ENCODE data around the gene RBFOX1.

The RBFOX1 gene

DNA sequence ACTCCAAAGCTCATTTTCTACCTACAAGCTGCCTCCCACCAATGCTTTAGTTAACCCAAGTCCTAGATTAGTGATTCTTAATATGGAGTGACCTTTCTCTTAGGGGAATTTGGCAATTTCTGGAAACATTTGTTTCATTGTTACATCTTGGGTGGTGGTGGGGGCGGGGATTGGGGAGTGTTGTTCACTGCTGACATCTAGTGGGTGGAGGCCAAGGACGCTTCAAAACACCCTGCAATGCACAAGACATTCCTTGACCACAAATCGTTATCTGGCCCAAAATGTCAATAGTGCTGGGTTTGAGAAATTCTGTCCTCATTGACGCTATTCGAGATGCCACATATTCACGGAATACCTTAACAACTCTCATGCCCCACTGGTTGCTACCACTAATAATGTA is 282.9 kb downstream of the RBFOX1 start:
- no peak for DNase-seq

DNA sequence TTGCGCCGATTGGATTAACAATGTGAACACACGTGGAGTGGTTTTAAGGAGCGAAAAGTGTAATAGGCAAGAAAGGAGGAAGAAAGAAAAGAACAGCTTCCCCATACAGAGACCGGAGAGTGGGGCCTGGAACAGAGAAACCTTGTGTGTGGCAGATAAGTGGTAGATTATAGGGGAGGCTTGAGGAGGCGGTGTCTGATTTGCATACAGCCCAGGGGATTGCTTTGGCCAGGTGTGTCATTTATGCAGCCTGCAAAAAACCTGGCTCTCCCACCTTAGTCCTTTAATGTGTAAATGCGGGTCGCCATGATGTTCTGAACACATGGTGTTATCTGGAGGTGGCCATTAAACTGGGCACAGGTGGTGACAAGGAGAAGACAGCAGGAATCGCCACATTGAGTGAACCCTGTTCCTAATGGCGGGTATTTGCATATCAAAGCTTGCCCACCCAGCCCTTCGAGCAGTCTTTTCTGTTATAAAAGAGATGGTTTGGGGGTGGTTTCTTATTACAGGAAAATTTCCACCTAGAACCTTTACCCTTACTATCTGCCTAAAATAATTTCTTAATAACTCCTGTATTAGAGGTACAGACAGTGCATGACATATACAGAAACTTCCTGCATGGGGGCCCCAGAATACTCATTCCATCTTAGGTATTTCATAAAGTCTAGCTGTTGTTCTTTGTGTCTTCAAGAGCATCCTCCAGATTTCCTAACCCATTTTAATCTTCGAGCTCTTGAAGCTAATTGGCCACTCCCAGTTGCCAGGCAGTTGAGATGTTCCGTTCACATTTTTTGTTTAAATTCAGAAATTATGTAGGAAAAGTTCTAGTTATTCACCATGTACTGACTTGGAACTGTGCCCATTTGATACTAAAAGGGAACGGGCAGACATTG is 292.5 kb downstream of the RBFOX1 start:
- DNase-seq, result no peak

DNA sequence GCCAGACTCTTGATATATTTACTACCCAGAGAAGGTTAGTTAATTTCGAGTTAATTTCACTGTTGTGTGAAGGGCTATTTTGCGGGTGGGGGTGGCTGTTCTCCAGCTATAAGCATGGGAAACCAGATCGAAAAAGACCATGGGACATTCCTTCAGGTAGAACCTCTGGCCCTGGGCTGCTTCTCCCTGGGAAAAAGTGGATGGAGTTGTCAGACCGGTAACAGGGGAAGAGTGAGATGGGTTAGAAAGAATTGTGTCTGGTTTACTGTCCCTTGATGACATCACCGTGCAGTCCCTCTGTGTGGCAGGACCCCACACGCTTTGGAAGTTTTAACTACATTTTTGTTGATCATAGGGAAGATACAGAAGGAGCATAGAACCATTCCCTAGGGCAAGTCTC is 296.3 kb downstream of the RBFOX1 start:
- no peak for DNase-seq

DNA sequence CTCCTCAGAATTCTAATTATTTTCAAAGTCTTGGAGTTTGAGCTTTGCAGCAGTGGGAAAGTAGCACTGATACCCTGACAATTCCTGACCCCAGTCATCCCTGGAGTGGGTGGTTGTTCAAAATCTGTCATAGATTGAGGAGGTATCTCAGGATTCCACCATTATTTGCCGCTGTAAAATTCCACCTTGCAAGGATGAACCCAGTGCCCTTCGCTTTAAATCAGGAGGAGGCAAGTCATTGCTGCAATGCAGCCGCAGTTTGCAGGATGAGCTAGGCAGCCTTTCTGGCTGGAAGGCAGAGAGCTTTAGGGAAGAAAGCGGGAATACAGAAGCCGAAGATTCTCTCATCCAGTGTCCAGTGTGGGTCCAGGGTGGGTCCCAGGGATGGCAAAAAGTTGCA is 296.9 kb downstream of the RBFOX1 start:
- no peak for DNase-seq

DNA sequence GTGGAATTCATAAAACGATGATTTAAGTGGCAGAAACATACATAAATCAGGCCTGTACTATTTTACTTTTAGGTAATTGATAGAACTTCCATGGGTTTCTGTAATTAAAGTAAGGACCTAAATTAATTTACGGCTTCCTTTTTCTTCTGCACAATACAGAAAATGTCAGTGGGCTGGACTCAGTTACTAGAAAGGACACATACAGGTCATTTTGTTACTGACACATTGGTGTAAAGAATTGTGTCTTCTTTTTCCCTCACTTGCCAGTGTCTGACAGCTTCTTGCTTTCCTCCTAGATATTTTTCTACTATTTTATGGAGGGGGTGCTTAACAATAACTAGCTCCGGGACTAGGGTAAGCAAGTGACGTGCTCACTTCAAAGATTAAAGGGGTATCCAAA is 304.8 kb downstream of the RBFOX1 start:
- DNase-seq, result no peak

DNA sequence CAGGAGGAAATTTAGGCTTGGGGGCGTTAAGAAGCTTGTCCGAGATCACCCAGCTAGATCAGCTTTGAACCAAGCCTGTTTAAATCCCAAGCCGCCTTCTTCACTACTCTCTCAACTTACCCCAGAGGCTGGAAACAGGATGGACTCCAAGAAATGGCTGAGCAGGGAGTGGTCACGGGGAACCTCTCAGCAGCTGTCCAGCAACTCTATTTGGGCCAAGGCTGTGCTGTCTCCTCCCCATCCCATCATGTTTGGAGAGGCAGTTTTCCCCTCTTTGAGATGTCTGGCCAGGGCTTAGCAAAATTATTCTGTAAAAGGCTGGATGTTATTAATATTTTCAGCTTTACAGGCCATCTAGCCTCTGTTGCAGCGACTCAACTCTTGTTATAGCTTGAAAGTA is 305.7 kb downstream of the RBFOX1 start:
- no peak for DNase-seq

DNA sequence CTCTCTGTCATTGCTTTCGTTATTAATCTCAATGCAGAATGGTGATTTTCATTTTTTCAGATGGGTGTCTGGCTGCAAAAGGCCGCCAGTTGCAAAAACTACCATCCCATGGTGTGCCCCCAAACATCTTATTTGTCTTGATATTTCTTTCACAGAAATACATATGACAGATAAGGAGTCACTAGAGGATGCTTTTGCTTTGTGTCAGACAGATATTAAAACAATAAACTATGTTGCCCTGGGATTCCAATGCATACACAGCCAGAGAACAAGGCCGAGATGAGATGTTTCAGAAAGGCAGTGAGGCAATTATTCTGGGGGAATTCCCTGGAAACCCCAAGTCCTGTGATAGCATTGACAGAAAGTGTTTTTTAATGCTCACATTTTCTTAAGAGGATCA is 307.7 kb downstream of the RBFOX1 start:
- DNase-seq, result no peak

DNA sequence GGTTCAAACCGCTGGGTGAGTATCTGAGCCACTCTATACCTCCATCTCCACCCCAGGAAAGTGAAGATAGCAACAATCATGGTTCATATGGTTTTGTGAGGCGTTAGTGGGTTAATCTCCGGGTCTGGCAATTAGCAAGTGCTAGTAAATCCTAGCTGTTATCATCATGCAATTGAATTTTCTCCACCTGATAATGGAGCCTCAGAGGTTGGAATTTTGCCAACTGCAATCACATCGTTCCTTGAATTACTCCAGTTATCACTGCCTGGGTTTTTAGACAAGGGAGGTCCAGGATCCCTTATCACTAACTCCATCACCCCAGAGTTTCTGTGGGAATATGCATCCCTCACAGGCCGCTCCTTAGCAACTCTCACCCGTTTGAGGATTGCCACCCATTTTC is 311.5 kb downstream of the RBFOX1 start:
- no peak for DNase-seq

DNA sequence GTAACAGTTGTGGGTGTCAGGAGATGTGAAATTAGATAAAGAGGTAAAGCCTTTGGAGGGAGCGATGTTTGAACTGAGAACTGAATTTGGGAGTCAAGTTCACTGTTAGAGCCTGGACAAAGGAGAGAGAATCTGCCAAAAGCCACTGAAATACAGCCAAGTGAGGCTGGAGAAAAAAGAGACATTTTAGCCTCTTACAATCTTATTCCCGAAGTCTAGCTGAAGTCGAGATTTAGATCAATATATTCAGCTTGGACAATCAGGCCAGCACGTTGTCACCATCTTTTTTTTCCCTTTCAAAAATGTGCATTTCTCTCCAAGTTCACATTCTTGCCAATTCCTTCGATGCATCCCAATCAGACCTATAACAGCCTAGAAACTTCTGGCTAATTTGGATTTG is 312.2 kb downstream of the RBFOX1 start:
- no peak for DNase-seq

DNA sequence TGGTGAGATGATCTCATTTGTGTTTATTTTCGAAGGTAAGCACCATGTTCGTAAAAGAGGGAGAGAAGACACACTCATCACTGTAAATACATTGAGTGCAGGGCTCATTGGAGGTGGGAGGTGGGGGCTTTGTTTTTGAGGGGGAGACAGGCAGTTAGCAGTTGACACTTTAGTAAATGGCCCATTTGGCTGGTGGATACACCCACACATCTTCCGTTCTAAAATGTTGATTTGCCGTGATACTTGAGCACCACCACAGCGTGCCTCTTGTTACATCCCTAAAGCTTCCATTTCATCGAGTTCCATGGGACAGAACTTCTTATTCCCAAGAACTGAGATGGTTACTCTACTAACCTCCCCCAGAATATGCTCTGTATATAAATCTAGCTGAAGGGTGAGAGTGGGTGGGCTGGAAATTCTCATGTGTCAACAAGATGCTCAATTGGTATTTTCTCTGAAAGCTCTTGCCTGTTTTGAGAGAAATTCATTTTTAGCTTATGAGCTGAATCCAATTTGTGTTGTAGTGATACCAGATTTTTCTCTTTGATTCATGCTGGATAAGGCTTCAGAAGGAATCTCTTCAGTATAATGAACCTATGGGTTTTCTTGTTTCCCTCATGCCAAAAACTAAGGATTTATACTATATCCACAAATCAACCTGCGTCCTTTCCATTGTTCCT is 314.3 kb downstream of the RBFOX1 start:
- no peak for DNase-seq

DNA sequence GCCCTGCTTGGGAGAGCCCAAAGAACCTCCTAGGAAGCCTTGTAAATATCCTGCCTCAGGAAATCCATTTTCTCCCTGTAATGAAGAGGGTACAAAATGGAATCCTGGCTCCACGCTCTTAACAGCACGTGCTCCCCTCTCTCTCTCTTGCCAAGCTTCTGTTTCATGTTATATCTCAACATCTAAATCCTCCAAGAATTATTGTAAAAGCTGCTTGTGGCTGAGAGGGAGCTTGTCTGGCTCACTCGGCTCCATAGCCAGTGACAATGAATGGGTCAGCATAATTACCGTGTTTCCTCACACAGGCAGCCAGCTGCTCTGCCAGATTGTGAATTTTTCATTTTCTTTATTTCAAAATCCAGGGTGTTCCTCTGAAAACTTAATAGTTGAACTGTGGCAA is 317.8 kb downstream of the RBFOX1 start:
- no peak for DNase-seq

DNA sequence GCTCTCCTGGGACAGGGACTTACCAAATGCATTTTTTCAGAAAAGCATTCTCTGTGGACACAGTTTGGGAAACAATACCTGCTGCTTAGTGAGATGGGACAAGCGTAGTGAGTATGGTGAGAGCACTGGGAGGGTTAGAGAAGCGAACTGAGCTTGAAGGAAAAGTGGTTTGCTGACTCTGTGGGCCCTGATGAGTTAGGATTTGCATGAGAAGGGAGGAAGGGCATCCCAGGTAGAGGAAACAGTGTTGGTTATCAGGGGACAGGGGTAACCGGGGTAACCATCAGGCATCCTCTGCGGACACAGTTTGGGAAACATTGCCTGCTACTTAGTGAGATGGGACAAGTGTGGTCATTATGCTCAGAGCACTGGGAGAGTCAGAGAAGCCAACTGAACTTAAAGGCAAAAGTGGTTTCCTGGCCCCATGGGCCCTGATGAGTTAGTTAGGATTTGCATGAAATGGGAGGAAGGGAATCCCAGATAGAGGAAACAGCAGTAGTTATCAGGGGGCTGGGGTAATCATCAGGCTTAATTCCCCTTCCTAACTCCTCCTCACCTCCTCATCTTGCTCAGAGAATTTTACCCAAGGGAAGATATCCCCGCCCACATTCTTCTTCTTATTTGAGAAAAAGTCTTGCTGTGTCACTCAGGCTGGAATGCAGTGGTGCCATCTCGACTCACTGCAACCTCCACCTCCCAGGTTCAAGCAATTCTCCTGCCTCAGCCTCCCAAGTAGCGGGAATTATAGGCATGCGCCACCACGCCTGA is 319.3 kb downstream of the RBFOX1 start:
- no peak for DNase-seq

DNA sequence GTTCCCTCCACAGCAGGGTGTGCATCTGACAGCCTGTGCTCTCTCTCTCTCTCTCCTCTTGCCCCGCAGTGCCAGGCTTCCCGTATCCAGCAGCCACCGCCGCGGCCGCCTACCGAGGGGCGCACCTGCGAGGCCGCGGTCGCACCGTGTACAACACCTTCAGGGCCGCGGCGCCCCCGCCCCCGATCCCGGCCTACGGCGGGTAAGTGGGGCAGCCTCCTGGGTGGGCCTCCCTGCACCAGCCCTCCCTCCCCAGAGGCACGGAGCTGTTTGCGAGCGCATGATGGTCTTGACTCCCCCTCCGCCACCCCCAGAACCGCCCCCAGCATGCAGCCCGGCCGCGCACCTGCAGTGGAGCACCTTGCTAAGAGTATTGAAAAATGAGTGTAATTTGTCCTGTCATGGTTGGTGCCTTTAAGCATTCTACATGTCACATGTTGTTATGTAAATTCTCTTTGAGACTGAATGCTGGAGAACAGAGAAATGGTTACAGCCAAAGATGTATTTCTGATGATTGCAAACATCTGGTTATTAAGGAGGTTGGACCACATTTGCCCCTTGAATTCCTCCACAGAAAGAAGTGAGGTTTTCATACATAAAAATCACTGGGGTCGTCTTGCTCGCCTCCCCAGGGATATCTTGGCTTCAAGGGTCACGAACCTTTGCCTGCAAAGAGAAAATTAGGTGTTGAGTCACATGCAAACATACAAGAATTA is 321.3 kb downstream of the RBFOX1 start:
- DNase-seq, result no peak

DNA sequence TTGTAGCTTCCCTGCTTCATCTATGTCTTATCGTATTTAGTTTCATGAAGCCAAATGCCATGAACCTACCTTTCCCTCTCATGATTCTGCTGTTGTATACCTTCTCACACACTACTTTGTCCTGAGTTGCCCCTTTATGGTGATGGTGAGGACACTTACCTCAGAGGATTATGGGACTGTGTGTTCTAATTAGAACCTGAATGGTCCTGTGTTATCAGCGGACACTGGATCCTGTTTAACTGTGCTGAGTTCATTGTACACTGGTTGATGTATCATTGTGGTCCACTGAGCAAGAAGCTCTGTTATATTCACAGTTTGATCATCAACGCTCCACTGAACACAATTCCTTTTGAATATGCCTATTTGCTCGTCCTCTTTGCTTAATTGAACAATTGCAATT is 343.0 kb downstream of the RBFOX1 start:
- no peak for DNase-seq

DNA sequence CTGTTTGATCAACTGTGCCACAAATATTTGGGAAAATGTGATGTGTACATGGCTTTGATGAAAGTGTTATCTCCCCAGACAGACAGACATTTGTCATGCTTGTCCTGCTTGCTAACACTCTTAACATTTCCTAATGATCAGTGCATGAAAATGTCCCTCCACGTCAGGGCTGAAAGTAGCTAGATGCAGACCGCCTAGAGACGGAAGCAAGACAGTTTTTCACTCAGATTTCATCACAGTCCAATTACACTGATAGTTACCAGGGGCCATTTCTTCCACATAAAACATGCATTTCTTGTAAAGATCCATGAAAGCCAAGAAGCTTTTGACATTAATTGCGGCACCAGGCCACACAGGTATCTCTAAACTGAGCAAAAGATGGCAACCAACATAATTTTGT is 347.7 kb downstream of the RBFOX1 start:
- DNase-seq, result no peak

DNA sequence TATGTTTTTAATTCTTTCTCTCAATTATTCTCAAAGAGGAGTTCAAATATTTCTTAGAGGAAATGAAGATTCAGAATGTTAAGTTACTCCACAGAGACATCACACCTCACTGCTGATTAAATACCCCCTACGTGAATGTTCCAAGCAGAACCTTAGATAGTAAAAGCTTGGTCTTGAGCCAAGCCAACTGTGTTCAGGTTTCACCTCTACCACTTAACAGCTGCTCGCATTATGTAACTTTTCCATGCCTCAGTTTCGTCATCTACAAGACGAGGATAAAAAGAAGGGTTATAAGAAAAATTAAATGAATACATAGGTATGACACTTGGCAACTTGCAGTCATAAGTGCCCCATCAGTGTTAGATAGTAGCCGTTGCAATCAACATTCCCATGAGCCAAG is 356.2 kb downstream of the RBFOX1 start:
- no peak for DNase-seq

DNA sequence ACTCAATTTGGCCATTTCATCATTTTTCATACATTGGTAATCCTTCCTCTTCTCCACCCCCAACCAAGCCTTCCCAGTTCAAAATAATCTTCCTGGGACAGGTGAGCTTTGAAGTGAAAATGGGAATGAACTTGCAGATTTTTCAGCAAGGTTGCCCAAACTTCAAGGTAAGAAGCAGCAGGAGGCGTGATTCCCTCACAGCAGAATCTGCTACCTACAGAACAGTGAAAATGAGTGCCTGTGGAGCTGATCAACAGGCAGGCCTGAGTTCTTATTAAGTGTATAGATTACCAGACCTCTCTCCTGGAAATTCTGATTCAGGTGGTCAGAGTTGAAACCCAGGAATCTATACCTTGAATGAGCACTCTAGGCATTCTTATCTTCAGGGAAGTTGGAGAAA is 356.6 kb downstream of the RBFOX1 start:
- no peak for DNase-seq

DNA sequence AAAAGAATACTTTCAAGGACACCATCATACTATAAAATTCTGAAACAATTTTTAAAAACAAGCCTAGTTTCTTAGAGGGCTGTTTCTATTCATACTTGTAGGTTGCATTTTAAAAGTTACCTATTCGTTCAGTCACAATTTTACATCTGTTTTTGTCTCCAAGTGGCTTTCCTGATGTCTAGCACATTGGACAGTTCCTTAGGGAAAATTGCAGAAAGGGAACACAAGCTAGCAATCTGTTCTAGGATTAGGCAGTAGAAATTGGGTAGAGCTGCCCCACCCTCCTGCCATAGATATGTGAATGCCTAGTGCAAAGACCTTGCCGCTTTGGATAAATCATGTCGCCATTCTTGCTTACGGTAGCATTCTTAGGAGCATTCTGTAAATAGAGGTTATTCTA is 358.9 kb downstream of the RBFOX1 start:
- no peak for DNase-seq

DNA sequence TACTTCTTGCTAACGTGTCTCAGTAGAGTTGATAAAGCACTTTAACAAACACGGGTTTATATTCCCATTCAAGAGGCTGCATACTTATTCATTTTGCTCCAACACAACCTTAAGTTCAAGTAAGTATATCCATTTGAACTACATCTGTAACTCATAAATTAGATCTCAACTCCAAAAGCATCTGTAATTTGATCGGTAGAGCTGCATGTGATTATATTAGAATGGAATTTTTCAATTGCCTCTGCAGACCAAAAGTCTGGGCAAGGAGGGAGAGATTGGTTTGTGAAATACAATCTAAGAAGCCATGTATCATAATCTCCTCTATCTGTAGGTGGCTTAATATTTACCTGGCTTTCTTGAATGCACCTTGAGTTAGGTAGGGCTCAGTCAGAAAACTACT is 371.0 kb downstream of the RBFOX1 start:
- no peak for DNase-seq

DNA sequence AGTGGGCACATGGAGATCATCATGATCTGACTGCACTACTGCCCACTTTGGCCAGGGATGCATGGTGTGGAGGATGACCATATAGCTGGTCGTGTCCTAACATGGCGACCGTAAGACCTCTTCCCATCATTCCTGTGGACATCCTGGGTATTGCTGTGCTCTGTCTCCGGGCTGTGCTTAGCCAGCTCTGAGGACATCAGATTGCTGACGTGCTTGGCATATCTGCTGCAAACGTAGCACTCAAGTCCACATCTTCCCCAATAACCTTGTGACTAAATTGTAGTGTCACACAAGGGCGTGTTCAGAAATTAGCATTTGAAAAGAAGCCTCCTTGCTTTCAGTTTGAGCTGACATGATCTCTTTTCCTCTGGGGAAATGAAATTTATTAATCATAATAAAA is 373.2 kb downstream of the RBFOX1 start:
- no peak for DNase-seq

DNA sequence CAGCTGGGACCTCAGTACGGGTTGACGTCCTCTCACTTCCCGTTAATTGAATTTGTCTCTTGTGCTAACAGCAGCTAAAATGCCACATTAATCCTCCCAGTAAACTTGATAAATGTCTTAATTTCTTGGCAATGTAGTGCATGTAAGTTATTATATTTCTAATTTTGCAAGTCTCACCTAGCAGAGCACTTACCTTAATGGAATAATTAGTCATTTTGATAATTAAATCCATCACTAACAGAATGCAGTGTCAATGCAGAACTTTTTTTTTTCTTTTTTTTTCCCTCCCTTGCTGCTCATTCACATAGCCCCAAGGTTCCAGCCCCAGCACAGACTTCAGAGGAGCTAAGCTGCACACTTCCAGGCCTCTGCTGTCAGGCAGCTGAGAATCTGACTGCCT is 376.5 kb downstream of the RBFOX1 start:
- no peak for DNase-seq

DNA sequence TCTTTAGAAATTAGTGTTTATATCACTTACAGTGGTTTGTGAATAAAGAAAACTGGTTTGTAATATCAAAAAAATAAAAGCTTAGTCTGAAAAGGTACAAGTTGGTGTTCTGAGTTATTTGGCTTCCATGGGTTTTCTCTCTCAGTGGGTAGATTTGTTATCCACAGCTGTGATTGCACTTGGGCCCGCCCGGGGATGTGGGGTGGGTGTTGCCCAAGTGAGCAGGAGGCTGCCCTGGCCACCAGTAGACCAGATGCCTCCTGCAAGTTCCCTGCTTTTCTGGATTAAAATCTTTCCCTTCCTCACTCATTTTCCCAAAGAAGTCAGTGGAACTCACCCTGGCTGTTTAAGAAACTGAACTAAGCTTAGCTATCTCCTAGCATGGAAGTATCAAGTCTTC is 380.6 kb downstream of the RBFOX1 start:
- no peak for DNase-seq

DNA sequence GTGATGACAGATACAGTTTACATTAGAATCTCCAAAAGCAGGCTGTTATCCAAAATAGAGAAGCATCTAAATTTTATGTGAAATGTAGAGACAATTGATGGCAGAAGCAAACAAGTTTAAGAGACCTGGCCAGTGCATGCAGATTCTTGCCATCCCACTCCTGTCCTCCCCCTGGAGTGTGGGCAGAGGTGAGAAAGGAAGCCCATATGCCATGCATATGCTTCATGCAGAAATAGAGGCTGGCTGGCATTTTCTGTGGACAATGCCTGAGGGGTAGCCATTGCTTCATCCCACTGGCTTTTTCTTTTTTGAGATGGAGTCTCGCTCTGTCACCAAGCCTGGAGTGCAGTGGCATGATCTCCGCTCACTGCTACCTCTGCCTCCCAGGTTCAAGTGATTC is 382.1 kb downstream of the RBFOX1 start:
- DNase-seq, result no peak
